Stimulated activated CD4-positive, alpha-beta T cell treated with anti-CD3 and anti-CD28 coated beads, Interleukin-15, amount 100 ng/mL, for 48 hours (primary cell): ENCODE measurements around the gene TTK.

ENCODE experiments used
- DNase-seq, 2 donors: peaks; one replicate each; pipeline ENCODE4 v3.0.0-alpha.2; 2020; ENCODE audit warnings: low read depth in 2 of 2

The TTK gene

DNA sequence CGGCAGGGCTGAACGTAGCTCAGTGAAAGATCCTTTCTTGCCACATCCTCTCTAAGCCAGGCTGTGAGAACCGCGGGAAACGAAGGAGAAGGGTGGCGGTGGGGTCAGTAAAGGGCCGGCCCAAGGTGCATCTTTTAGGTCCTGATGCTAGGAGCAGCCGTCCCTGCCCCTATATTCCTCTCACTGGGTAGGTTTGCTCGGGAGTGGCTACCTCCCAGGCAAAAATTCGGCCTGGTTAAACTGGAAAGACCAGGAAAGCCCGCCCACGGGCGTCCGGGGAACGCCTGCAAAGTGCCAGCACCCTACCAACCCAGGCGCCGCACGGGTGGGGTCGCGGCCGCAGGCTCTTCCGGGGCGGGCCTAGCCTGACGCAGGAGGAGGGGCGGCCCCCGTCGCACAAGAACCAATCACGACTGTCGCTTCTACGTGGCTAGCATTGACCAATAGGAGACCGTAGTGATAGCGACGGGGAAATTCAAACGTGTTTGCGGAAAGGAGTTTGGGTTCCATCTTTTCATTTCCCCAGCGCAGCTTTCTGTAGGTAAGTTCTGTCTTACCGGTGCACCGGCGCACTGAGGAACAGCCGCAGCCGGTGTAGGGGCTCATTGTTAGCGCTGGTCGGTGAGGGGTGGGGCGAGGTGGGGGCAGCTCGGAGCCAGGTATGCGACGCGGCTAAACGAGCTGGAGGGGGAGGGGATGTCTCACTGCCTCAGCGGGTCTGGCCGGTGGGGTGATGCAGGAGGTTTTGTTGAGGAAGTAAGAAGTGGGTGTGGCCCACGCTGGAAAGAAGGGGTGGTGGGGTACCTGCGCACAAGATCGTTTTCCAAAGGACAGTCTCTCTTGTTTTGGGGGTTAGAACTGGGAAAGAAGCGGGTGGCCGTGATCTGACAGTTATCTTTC lies at the start of gene TTK:
TTK (plus strand) TSS at position 477 of the 900 bp plus-strand sequence. CDS start 1,195 bp downstream, outside the sequence.
- DNase-seq, result peak; percentile 76 to 82

DNA sequence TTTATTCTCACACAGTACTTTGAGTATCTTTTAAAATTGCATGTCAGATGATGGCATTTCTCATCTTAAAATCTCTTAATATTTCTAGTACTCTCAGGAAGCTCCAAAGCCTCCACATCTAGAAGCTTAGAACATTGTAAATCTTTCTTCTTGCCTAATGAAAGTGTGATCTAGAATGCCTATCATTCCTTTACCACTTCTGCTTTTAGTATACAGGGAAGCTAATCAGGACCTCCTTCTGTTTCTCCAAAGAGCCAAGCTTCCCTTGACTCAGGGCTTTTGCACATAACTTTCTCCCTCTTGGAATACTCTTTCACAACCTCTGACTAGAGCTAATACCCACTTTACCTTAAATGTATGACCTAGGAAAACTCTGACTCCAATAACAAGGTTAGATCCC lies 49.6 kb upstream of the TTK start:
- no peak for DNase-seq

DNA sequence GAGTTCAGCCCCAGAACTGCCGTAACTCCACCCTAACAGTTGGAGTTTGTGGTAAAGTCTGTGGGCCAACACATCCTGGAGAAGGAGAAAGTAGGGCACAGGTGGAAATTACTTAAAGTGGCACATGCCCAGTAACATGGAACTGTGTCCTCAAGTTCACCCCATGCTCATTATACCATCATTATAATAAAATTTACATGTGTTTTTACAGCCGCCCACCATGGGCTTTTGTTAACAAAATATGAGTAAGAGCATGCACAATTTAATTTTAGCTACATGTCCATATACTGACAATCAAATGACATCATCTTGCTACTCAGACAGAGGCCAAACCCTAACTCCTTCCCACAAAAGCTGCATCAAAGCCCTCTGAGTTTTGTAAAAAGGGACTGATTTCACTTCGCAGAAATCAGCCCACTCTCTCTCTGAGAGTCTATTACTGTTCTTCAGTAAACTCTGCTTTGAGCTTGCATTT lies 39.8 kb upstream of the TTK start:
- DNase-seq, result no peak

DNA sequence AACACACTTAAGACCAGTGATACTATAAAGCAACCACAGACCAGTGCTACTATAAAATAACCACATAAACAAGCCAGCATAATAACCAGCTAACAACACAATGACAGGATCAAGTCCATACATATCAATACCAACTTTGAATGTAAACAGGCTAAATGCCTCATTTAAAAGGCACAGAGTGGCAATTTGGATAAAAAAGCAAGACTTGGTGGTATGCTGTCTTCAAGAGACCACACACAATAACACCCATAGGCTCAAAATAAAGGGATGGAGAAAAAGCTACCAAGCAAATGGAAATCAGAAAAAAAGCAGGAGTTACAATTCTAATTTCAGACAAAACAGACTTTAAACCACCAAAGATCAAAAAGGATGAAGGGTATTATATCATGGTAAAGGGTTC lies 37.3 kb upstream of the TTK start:
- no peak for DNase-seq

DNA sequence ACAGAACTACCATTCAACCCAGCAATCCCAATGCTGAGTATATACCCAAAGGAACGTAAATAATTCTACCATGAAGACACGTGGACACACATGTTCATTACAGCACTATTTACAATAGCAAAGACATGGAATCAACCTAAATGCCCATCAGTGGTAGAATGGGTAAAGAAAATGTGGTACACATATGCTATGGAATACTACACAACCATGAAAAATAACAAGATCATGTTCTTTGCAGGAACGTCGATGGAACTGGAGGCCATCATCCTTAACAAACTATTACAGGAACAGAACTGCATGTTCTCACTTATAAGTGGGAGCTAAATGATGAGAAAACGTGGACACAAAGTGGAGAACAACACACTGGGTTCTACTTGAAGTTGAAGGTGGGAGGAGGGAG lies 34.7 kb upstream of the TTK start:
- no peak for DNase-seq

DNA sequence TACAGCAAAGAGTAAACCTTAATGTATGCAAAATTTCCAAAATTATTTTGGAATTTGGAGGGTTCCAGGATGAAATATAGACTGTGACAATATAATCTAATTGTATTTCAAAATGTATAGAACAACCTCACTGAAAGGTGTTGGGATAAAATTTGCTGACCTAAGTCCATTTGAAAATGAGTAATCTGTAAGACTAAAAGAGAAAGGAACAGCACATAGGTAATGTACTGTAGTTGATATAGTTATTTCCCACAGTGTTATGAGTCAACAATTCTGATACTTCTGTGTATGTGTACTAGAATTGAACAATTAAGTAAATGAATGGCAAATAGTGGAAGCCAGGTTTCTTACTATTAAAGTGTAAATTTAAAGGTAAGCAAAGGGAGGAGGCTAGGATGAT lies 33.3 kb upstream of the TTK start:
- DNase-seq, result no peak

DNA sequence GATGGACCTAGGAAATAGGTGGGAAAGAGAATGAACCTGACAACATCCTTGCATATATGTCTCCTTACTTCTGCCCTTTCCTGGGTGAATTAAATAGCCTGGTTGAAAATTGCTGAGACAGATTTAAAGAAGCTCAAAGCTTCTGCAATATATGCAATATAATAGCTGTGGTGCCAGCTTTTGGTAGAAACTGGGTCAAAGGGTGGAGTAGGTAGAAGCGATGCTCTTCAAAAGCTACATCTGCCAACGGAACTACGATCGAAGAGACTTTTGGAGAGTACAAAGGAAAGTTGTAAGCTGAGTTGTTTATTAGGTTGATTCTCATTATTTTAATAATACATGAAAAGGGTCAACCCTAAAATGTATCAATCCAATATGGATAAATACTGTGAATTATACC lies 22.8 kb upstream of the TTK start:
- no peak for DNase-seq

DNA sequence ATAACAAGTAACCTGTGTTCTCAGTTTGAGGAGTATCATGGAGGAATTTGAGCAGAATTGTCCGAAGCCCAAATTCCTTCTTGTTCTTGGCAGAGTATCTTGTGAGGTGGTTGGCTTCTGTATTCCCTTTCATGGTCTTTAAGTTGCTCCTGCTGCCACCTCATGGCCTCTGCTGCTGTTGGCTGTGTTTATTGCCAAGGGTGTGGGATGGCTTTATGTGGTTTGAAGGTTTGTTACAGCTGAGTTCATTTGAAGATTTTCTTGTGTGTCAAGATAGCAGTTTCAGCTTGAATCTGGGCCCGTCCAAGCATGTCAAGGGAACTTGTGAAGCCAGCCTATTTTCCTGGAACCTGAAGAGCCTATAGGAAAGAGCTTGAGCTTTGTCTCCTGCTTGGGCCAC lies 20.2 kb upstream of the TTK start:
- DNase-seq, result no peak

DNA sequence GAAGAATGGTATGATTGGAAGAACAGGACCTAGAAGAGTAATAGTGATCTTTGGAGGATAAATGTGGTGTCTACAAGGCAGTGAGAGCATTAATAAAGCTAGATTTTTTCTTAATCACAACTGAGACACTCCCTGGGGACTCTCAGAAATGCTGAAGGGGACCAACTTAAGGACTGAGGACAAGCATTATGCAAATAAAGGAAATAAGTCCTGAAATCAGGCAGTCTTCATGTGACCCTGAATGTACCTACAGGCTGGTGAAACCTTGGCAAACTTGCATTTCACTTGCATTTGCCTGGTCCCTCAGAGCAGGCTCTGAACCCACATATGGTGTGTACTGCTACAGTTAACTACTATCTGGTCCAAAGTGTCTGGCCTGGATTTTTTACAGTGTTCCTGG lies 19.3 kb upstream of the TTK start:
- no peak for DNase-seq

DNA sequence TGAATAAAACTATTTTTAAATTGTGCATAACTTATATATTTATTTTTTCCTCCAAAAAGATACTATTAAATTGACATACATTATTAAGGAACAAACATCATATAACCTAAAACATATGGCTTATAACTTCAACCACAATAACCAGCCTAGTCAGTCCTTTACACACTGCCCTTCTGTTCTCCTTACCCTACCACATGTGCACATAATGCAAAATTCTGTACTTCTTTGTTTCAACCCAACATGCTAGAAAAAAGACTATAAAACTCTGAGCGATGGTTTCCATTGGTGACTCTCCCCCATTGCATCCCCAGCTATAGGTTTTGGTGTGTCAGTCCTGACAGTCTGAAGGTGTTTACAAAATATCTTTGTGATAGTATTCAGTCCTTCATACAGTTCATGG lies 14.8 kb upstream of the TTK start:
- DNase-seq, result no peak

DNA sequence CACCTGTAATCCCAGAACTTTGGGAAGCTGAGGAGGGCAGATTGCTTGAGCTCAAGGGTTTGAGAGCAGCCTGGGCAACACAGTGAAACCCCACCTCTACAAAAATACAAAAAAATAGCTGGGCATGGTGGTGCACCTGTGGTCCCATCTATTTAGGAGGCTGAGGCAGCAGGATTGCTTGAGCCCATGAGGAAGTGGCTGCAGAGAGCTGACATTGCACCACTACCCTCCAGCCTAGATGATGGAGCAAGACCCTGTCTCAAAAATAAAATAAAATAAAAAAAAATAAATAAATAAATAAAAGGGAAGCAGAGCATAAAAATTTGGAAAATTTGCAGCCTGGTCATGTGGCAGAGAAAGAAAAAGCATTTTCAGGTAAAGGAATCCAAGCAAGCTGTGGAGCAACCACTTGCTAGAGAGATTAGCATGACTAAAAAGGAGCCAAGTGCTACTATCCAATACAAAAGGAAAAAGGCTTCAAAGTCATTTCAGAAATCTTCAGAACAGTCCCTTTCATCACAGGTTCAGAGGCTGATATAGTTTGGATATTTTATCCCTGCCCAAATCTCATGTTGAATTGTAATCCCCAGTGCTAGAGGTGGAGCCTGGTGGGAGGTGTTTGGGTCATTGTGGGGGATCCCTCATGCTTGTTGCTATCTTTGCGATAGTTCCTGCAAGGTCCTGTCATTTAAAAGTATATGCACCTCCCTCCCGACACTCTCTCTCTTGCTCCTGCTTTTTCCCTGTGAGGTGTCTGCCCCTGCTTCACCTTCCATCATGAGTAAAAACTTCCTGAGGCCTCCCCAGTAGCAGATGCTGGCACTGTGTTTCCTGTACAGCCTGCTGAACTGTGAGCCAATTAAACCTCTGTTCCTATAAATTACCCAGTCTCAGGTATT lies 11.2 kb upstream of the TTK start:
- no peak for DNase-seq

DNA sequence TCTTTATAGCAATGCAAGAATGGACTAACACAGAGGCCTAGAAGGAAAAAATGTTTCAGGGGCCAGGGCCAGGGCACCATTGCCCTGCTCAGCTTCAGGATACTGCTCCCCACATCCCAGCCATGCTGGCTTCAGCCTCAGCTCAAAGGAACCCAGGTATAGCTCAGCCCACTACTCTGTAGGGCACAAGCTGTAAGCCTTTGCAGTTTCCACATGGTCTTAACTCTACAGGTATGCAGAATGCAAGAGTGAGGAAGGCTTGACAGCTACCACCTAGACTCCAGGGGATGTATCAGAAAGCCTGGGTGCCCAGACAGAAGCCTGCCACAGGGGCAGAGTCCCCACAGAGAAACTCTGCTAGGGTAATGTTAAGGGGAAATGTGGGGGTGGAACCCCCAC lies 10.5 kb upstream of the TTK start:
- DNase-seq, result no peak

DNA sequence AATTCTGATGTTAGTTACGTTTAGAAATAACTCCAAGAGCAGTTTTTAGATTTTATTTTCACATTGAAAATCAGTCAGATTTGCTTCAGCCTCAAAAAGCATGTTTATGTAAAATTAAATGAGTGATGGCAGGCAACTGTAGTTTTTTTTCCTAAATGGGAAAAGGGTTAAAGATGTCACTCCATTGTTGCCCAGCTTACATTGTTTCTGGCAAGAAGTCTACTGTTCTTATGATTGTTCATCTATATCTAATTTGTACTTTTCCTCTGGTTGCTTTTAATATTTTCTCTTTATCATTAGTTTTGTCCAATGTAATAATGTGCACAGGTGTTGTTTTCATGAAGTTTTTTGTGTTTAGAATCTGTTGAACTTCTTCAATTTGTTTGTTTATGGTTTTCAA lies 6.7 kb upstream of the TTK start:
- no peak for DNase-seq

DNA sequence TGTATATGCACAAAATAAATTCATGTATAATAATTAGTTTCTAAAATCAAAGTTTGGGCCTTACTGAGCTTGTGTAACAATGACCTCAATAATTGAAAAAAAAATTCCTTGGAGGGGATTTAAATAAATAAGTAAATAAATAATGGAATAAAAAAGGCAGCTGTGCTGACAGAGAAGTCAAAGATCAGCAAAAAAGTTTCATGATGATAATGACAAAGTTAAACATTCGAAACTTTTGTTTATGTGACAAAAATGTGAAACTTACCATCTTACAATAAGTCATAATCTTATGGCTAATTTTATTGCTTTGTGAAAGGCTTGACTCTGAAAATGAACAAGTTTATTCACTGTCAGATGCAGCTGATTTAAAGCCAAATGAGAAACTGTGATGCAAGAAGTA lies 3.1 kb upstream of the TTK start:
- DNase-seq, result no peak

DNA sequence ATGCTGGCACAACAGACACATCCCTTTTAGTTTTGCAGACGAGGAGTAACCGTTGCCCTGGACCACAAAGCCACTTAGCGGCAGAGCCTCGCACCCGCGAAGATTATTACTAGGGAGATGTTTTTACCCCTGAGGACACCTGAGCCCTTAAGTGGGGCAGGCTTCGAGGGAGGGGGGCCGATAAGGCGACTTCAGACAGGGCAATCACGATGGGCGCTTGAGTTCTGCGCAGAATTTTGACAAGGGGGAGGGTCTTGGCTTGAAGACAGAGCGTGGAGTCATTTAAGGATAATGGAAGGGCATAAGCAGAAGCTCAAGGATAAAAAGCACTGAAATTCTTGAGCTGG lies 650 bp upstream of the TTK start:
- DNase-seq, result peak in 1 of 2 donors; percentile 13

DNA sequence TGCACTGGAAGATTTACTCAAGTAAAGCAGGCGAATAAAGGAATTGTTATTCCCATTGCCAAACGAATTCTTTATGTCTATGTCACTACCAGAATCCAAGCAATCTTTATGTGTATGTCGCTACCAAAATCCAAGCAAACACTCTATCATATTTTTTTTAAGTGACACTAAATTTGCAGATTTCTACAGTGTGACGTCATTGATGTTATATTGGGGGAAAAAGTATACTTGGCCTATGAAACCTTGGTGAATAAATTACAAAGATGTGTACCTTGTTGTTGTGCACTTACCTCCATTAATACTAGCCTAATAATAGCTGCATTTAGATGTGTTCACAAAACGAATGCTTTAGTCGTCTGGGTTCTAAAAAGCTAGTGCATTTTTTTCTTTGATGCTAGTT lies 957 bp downstream of the TTK start:
- no peak for DNase-seq

DNA sequence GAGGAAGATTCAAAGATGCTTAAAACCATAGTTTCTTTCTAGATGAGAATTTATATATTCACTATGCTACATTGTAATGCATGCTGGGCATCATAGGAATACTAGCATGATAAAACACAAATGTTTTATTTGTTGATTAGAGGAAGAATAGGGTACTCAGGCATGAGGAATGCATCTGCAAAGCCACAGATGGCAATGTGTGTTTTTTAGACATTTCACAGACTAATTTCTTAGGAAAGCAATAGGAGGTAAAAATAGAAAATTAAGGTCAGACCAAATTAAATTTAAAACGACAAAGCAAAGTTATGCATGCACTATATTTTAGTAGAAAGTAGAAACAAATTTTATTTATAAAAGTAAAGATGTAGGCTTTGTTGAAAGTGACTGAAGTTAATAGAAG lies 2.1 kb downstream of the TTK start:
- DNase-seq, result no peak

DNA sequence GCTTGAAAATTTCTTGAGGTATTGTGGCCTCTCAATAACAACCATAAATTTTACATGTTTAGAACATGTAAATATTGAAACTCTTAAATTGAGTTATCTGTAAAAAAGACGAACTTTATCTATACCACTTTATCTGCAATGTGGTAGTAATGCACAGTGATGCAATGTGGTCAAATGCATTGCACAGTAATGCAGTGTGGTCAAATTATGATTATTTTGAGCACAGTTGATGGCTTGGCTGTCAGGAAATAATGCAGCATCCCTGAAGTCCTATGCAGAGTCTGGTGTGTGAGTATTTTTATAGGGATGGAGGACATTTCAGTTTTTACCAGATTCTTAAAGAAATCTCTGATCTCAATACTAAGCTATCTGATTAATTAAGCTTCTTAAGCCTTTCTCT lies 5.1 kb downstream of the TTK start:
- DNase-seq, result no peak

DNA sequence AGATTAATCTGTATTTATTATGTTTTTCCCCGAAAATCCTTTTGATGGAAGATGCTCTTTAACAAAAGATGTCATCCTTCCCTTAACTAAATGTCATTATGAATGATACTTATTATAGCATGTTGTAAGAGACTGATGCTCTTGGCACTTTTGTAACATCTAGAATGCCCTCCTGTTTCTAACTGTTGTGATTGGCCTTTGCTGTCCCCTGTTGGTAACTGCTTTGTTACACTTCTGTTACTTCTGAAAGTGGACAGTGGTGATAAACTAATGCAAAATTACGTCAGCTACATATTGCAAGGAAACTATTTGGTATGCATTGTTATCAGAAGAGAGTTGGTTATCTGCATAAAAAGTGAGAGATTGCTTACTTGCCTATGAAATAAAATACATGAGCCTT lies 5.8 kb downstream of the TTK start:
- DNase-seq, result no peak

DNA sequence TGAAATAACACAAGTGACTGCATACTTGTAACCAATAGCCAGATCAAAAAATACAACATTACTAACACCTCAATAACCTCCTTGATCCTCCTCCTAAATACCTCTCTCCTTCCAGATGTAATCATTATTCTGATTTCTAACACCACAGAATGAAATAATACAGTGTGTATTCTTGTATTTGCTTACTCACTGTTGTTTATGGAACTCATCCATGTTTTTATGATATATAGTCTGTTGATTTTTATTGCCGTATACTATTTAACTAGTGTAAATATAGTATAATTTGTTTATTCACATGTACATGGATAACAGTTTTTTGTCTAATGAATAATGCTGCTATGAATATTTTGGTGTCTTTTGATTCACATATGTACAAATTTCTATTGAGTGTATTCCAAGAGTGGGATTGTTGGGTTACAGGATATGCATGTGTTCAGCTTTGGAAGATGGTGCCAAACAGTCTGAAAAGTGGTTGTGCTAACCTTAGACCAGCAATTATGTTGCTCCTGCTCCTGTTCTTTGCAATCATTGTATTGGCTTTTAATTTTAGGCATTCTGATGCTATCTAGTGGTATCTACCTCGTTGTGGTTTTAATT lies 11.5 kb downstream of the TTK start:
- no peak for DNase-seq

DNA sequence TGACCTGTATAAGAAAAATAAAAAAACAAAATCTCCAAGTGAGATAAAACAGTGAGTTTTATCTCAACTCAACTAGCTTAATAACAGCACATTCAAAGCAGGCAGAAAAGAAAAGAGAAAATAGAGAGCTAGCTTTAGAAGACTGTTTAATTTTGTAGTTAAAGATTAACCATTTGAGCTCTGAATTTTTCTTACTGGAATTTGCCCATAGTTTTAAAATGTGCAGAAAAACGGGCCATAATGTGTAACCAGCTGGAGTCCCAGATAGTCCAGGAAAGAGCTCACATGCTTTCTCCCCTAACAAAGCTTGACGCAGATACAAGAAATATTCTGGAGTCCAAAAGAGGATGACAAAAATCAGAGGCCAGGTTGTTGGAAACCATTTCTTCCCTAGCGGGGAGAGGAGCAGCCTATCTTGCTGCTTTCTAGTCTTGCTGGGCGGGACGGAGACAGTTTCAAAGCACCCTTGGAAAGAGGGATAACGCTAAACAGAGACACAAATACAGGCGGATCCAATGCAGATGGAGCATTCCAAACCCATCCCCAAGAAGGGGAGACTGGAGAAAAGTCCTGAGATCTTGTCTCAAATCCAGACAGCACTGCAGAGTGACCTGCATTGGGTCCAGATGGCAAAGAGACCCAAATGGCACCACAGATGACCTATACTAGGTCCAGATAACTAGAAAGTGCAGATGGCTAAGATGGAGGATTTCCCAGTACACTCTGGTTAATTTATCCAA lies 16.1 kb downstream of the TTK start:
- DNase-seq, result no peak

DNA sequence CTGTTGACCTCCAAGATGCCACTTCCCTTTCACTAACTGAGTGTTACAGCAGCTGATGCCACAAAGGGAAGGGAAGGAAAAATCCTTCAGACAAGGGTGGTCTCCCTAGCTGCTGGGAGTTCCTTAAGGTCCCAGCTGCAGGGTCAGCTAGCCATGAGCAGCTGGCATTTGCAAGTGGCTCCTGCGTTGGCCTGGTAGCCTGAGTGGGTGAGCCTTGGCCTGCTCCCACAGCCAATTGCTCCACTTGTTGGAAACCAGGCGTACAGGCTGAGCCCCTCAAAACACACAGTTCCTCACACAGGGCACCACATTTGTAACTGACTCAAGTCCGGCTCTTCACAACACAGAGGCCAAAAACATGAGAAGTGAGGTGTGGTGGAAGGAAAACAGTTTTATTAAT lies 16.7 kb downstream of the TTK start:
- no peak for DNase-seq
